ENCODE measurements around the gene GIGYF2. TPM values are rescaled to one million over a fixed set of nuclear protein-coding genes. Genes with fewer than 3 reads are reported as not detected.

Gene GIGYF2
- total and polyA plus RNA-seq, 2 of the 13 experiments (the other 11 are each of a cell fraction or from before 2014, with no cell fraction given): 44.9 to 73.5 TPM

- no peak for TF ChIP-seq TP53 (CRISPR knock-in tag; conservative IDR thresholded peaks at IDR 0.05)
- no peak for TF ChIP-seq THAP9 (CRISPR knock-in tag; IDR thresholded peaks at IDR 0.05; ENCODE audit: borderline replicate concordance)
- TF ChIP-seq ZNF12 (CRISPR knock-in tag; IDR thresholded peaks at IDR 0.05): no peak
- TF ChIP-seq ZBTB43 (CRISPR knock-in tag; conservative IDR thresholded peaks at IDR 0.05): no peak
- no peak for TF ChIP-seq NR0B2 (CRISPR knock-in tag; IDR thresholded peaks at IDR 0.05)
These were observed 48.1 kb upstream of the GIGYF2 start (continued) for GRCh38 chr2:232649033-232649432.

- Histone ChIP-seq H4K20me1 (ENCODE audit: insufficient read depth, low read length) (no peaks in the 10 kb centered on the region), H3K27me3 (ENCODE audit: control insufficient read depth in 1 of 2, insufficient read depth in 2 of 2, low read length in 2 of 2) (0 out of 5 replicates have a peak, but pooled peaks cover 0 to 7% of the 10 kb centered on the region in 2 experiments), H3K4me2 (ENCODE audit: low read depth, low read length) (no peak overlapping the region), H2AFZ (ENCODE audit: low read length) (no peak overlapping the region), H3K27ac (ENCODE audit: extremely low read length, insufficient read depth, low read length) (no peak overlapping the region), H3K4me3 (replicated peaks in 1 of 3; ENCODE audit: insufficient read depth in 1 of 3, low read depth in 2 of 3, low read length in 3 of 3) (no peak overlapping the region), H3K4me1 (ENCODE audit: insufficient read depth, low read length) (peaks cover 20% of the 10 kb centered on the region), H3K36me3 (replicated peaks in 1 of 2; ENCODE audit: control insufficient read depth in 1 of 2, insufficient read depth in 2 of 2, low read length in 2 of 2) (no peaks in the 10 kb centered on the region), H3K9me3 (ENCODE audit: low read length) (no peaks in the 10 kb centered on the region), H3K9ac (ENCODE audit: insufficient read depth, low read depth, low read length) (no peak overlapping the region), H3K79me2 (ENCODE audit: insufficient read depth, low read length) (no peaks in the 10 kb centered on the region)
- in situ Hi-C loops (cut with HindIII; ENCODE audit: extremely low pct_ligation_motif_present, low pct_unique_long_range_greater_than_20kb) (no loop called here), intact Hi-C loops (cut with micrococcal nuclease; ENCODE audit: unreplicated experiment) (no loop called here)
- no peak; the same call in 2 of the 3 replicates for ATAC-seq
- BruUV-seq (replicated peaks): no TSS peak
- no peak for DNase-seq (ENCODE audit: low spot score)
- ChIA-PET CTCF (ENCODE audit: low intra/inter-chr PET ratio, low total read pairs) (no interaction called here), POLR2A (no interaction called here)
- FAIRE-seq: no peak
- 43% methylated on average over 4 of the region's 4 CpGs for WGBS (ENCODE audit: low lambda C conversion rate)
- TF ChIP-seq ATF6 (CRISPR knock-in tag; conservative IDR thresholded peaks at IDR 0.05) (no peak), CCDC6 (CRISPR knock-in tag; IDR thresholded peaks at IDR 0.05) (no peak), POLR2G (IDR thresholded peaks at IDR 0.05; ENCODE audit: low read depth, low read length) (no peak), XBP1 (CRISPR knock-in tag; IDR thresholded peaks at IDR 0.05) (no peak), SNAPC5 (CRISPR knock-in tag; IDR thresholded peaks at IDR 0.05; ENCODE audit: borderline replicate concordance) (no peak), FOXP1 (IDR thresholded peaks at IDR 0.05) (no peak), FOXP1 (CRISPR knock-in tag; IDR thresholded peaks at IDR 0.05) (no peak), SALL1 (CRISPR knock-in tag; IDR thresholded peaks at IDR 0.05) (no peak)
These were observed 44.7 kb upstream of the GIGYF2 start for GRCh38 chr2:232652505-232652851.
